GM12801 (cell line): ENCODE measurements around the gene PELI2.

ENCODE experiments used
- TF ChIP-seq, protein P1 (sequence below): IDR thresholded peaks from one replicate; pipeline ENCODE4 v1.5.1; 2011; ENCODE audit warnings: control low read depth; ENCODE audit not compliant: insufficient read length; ENCODE audit errors: extremely low read depth

Gene PELI2

DNA sequence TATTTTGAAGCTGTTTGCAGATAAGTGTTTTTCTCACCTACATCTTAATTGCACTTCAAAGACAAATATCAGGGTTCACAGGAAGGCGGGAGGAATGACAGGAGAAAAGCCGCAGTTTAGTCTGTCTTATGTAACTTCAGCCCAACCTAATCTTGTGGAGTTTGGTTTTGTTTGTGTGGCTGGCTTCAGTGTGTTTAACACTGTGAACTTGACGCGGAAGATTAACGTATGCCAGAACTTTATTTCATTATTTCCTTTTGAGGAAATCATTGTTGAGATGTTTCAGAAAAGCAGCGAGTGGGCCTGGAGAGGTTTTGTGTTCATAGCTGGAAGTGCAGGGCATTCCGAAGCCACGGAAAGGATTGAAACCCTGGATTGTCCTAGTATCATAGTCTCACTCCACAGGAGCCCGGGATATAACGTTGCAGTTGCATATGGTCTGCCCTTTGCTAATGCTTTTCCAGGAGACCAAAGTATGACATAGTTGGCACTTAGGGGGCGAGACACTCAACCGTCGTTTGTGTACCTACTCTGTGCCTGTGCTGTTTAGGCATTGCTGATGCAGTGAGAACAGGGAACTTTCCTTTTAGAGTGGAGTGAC is 2.0 kb downstream of the PELI2 start:
- TF ChIP-seq, protein P1, sequence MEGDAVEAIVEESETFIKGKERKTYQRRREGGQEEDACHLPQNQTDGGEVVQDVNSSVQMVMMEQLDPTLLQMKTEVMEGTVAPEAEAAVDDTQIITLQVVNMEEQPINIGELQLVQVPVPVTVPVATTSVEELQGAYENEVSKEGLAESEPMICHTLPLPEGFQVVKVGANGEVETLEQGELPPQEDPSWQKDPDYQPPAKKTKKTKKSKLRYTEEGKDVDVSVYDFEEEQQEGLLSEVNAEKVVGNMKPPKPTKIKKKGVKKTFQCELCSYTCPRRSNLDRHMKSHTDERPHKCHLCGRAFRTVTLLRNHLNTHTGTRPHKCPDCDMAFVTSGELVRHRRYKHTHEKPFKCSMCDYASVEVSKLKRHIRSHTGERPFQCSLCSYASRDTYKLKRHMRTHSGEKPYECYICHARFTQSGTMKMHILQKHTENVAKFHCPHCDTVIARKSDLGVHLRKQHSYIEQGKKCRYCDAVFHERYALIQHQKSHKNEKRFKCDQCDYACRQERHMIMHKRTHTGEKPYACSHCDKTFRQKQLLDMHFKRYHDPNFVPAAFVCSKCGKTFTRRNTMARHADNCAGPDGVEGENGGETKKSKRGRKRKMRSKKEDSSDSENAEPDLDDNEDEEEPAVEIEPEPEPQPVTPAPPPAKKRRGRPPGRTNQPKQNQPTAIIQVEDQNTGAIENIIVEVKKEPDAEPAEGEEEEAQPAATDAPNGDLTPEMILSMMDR, result no peak

DNA sequence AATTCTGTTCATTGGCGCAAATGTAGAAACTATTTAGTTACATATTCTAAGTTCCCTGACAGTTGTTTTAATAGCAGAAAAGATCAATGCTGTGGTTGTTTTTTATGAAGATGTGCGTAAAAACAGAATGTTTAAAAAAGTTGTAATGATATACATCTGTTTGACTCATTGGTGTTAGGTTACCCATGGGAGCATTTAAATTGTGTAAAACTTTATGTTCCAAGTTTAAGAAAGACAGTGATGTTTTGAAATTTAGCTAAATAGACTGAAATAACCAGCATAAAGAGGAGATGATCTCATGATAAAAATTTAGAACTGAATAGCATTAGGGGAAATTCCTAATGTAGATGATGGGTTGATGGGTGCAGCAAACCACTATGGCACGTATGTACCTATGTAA is 3.6 kb downstream of the PELI2 start:
- TF ChIP-seq, protein P1, result no peak

DNA sequence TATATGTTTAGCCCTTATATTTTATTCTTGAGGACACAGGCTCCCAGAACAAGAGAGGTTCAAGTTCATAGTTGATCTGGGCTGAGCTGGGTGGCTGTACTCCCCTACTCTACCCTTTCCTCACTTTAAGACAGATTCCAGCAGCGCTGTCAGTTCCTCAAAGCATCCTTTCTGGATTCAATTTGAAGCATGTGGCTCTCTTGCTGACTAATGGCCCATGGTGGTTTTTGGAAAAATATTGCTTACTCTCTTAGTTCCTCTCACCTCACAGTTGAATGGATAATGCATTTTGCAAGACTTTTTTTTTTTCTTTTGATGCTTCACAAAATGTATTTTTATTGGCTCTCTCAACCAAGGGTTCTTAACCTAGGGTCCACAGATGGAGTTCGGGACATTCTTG is 4.1 kb downstream of the PELI2 start:
- TF ChIP-seq, protein P1, result no peak

DNA sequence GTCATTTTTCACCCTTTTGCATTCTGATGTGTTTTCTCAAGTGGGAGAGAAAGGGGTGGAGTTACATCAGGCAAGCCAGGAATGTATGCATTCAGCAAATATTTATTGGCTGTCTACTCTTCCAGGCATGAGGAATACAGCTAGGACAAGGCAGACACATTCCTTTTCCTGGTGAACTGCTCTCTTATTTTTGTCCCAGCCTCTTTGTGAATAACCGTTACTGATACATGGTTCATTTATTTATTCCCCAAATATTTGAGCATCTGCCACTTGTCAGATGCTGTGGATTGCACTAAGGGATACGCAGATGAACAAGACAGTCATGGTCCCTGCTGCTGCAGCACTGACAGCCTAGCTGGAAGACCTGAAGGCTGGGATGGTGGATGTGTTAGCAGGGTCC is 6.1 kb downstream of the PELI2 start:
- TF ChIP-seq, protein P1, result no peak

DNA sequence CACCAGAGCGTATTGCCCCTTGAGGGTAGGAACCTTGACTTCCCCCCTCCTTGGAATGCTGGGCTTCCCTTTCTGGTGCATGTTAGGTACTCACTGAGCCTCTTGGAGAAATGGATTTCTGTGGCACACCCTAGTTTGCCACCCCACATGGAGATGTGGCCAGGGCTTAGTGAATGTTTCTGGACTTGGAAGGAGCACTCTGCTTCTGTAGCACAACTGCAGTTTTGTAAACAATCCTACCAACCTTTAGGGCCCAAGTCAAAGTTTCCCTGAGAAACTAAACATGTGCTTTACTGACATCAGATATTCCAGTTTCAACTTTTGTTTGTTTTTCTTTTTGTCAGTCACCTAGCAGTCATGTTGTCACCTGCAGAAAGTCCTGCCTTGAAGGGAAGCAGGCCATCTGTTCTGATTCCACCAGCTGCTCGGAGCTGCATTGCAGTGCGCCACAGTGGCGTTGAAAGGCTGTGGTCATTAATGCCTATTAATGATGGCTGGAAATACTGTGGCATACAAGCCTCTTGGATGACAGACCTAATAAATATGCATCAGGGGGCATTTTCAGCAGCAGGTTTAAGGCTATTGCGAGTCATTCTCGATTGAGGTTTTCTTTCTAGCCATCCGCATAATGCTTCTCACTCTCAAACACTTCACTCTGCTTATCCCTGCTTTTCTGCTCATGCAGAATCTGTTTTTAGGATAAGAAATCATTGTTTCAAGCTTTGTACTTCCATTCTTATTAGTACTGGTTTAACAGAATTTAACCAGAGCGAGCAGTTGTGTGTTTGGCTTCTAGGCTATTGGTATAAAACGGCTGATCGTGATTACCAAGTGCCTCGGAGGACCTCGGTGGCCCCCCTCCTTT is 7.8 kb downstream of the PELI2 start:
- TF ChIP-seq, protein P1, result no peak

DNA sequence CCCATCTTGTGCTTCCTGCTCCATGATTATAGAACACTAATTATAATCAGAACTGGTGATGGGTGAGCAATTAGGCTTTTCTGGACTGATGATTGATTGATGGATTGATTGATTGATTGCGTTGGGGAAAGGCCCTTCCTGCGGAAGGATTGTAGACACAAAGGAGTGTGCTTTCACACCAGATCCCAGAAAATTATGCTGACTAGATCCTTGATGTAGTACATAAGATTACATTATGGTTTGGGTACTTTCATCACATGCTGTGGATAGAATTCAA is 8.4 kb downstream of the PELI2 start:
- TF ChIP-seq, protein P1, result no peak

DNA sequence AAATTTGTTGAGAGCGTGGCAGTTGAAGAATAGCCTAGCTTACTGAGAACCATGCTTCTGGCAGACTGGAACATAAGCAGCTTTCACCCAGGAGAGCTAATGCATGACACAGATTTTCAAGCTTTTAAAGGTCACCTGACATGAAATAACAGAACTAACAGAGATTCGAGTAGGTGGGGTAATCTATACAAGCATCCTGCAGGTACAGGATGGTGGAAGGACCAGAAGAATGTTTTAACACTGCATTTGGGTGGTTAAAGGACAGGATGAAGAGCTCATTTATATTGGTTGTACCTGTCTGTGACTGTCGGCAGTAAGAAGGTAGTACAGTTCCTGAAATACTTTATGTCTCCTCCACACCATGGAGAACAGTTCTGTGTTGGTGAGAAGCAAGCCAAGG is 8.9 kb downstream of the PELI2 start:
- TF ChIP-seq, protein P1, result no peak
